Measurements from ENCODE around the gene ADAM23.

ADAM23 gene

GRCh38 chr2:206424134-206424533 is 19.2 kb upstream of the ADAM23 start:
- Histone ChIP-seq H3K27me3 (peaks cover 6% of the 10 kb centered on the region), H3K4me3 (ENCODE audit: low read depth in 1 of 2, low read length in 1 of 2) (no peak overlapping the region), H3K36me3 (no peaks in the 10 kb centered on the region), H3K4me1 (ENCODE audit: control insufficient read depth in 1 of 2, insufficient read depth in 1 of 2, low read depth in 1 of 2, low read length in 1 of 2) (no peaks in the 10 kb centered on the region), H3K27ac (no peak overlapping the region), H3K9me3 (no peaks in the 10 kb centered on the region)
- TF ChIP-seq CTCF (IDR thresholded peaks at IDR 0.05): no peak

- no peaks in the 10 kb centered on the region for H3K36me3 ChIP-seq
- H3K4me3 ChIP-seq (ENCODE audit: low read depth in 1 of 2, low read length in 1 of 2): no peak overlapping the region
- TF ChIP-seq CTCF (IDR thresholded peaks at IDR 0.05): no peak
- no peaks in the 10 kb centered on the region for H3K9me3 ChIP-seq
- no peaks in the 10 kb centered on the region for H3K4me1 ChIP-seq (ENCODE audit: control insufficient read depth in 1 of 2, insufficient read depth in 1 of 2, low read depth in 1 of 2, low read length in 1 of 2)
- peaks cover 6% of the 10 kb centered on the region for H3K27me3 ChIP-seq
- H3K27ac ChIP-seq: no peak overlapping the region
Measured at GRCh38 chr2:206428783-206429182, 14.5 kb upstream of the ADAM23 start.

GRCh38 chr2:206430452-206430851 is 12.9 kb upstream of the ADAM23 start:
- Histone ChIP-seq H3K9me3 (no peaks in the 10 kb centered on the region), H3K36me3 (no peaks in the 10 kb centered on the region), H3K4me3 (ENCODE audit: low read depth in 1 of 2, low read length in 1 of 2) (no peak overlapping the region), H3K4me1 (ENCODE audit: control insufficient read depth in 1 of 2, insufficient read depth in 1 of 2, low read depth in 1 of 2, low read length in 1 of 2) (no peaks in the 10 kb centered on the region), H3K27me3 (peaks cover 13% of the 10 kb centered on the region), H3K27ac (no peak overlapping the region)
- no peak for TF ChIP-seq CTCF (IDR thresholded peaks at IDR 0.05)

- Histone ChIP-seq H3K4me3 (ENCODE audit: low read depth in 1 of 2, low read length in 1 of 2) (no peak overlapping the region), H3K27ac (no peak overlapping the region), H3K36me3 (no peaks in the 10 kb centered on the region), H3K27me3 (peaks cover 23% of the 10 kb centered on the region), H3K9me3 (no peaks in the 10 kb centered on the region), H3K4me1 (ENCODE audit: control insufficient read depth in 1 of 2, insufficient read depth in 1 of 2, low read depth in 1 of 2, low read length in 1 of 2) (no peaks in the 10 kb centered on the region)
- TF ChIP-seq CTCF (IDR thresholded peaks at IDR 0.05): no peak
Measured at GRCh38 chr2:206431439-206431838, 11.9 kb upstream of the ADAM23 start.

GRCh38 chr2:206432193-206433082 is 10.9 kb upstream of the ADAM23 start:
- Histone ChIP-seq H3K4me1 (ENCODE audit: control insufficient read depth in 1 of 2, insufficient read depth in 1 of 2, low read depth in 1 of 2, low read length in 1 of 2) (no peaks in the 10 kb centered on the region), H3K4me3 (ENCODE audit: low read depth in 1 of 2, low read length in 1 of 2) (no peak overlapping the region), H3K27me3 (peaks cover 25% of the 10 kb centered on the region), H3K27ac (no peak overlapping the region), H3K36me3 (no peaks in the 10 kb centered on the region), H3K9me3 (no peaks in the 10 kb centered on the region)
- no peak for TF ChIP-seq CTCF (IDR thresholded peaks at IDR 0.05)

Measured in neutrophil (primary cell).